ENCODE measurements around the gene EIF2B2.

DNA sequence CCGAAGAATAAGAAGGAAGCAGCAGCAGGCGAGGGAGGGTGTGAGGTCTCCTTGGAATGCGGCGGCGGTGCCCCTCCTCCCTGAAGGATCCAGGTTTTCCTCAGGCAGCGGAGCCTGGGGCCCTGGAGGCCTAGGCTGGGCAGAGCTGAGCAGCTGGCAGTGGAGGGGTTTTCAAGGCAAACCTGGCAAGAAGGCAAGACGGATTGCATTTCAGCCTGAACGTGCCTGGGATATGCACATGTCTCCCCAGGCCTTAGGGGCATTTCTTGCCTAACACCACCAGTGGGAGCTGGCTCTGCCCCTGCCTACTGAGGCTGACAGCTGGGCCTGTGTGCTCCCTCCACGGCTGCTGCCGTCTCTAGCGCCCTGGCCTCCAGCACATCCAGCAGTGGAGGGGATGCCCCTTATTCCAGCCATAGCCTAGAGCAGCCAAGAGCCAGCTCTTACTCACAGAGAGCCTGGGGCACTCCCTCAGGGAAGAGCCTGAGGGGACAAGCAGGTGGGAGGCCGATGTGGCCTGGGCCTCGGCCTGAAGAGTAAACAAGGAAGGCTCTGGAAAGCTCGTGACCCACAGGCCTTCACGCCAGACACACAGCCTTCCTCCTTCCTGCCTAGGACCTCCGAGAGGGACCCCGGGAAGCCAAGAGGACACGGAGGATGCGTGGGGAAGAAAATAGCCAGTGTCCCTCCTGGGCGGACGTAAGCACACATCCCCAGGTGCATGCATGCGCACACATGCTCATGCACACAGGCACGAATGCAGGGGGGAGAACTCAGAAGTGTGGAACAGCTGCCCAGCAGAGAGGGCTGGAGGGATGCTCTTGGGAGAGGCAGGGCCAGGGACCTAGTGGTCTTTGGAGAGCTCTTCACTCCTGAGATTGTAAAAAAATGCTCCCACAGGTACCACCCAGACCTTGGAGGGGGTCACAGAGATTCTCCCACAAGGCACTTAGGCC, 23.0 kb upstream of the EIF2B2 start:
- TF ChIP-seq, protein P1, sequence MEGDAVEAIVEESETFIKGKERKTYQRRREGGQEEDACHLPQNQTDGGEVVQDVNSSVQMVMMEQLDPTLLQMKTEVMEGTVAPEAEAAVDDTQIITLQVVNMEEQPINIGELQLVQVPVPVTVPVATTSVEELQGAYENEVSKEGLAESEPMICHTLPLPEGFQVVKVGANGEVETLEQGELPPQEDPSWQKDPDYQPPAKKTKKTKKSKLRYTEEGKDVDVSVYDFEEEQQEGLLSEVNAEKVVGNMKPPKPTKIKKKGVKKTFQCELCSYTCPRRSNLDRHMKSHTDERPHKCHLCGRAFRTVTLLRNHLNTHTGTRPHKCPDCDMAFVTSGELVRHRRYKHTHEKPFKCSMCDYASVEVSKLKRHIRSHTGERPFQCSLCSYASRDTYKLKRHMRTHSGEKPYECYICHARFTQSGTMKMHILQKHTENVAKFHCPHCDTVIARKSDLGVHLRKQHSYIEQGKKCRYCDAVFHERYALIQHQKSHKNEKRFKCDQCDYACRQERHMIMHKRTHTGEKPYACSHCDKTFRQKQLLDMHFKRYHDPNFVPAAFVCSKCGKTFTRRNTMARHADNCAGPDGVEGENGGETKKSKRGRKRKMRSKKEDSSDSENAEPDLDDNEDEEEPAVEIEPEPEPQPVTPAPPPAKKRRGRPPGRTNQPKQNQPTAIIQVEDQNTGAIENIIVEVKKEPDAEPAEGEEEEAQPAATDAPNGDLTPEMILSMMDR (IDR thresholded peaks at IDR 0.05) = no peak
- TF ChIP-seq POLR2A (IDR thresholded peaks at IDR 0.05) = no peak
